ENCODE results near the gene BTBD9.

The BTBD9 gene

GRCh38 chr6:38163186-38164130 lies 476.3 kb downstream of the BTBD9 start:
- DNase-seq (ENCODE audit: low read depth, low spot score), result no peak

- DNase-seq (ENCODE audit: low read depth, low spot score), result no peak
Measured at GRCh38 chr6:38162493-38163185, 477.1 kb downstream of the BTBD9 start.

GRCh38 chr6:38161754-38162492 lies 477.8 kb downstream of the BTBD9 start:
- no peak for DNase-seq (ENCODE audit: low read depth, low spot score)

- DNase-seq (ENCODE audit: low read depth, low spot score), result no peak
Measured at GRCh38 chr6:38161331-38161730, 478.4 kb downstream of the BTBD9 start.

- no peak for DNase-seq (ENCODE audit: low read depth, low spot score)
Measured at GRCh38 chr6:38160831-38161230, 478.9 kb downstream of the BTBD9 start.

- DNase-seq (ENCODE audit: low read depth, low spot score), result no peak
Measured at GRCh38 chr6:38159596-38159995, 480.1 kb downstream of the BTBD9 start.

GRCh38 chr6:38158762-38159350 lies 480.9 kb downstream of the BTBD9 start:
- no peak for DNase-seq (ENCODE audit: low read depth, low spot score)

GRCh38 chr6:38157905-38158304 lies 481.8 kb downstream of the BTBD9 start:
- DNase-seq (ENCODE audit: low read depth, low spot score), result no peak

- no peak for DNase-seq (ENCODE audit: low read depth, low spot score)
Measured at GRCh38 chr6:38156818-38157565, 482.7 kb downstream of the BTBD9 start.

- no peak for DNase-seq (ENCODE audit: low read depth, low spot score)
Measured at GRCh38 chr6:38155621-38156204, 484.0 kb downstream of the BTBD9 start.

GRCh38 chr6:38155144-38155543 lies 484.6 kb downstream of the BTBD9 start:
- DNase-seq (ENCODE audit: low read depth, low spot score), result no peak

- no peak for DNase-seq (ENCODE audit: low read depth, low spot score)
Measured at GRCh38 chr6:38154731-38155130, 485.0 kb downstream of the BTBD9 start.

GRCh38 chr6:38153798-38154345 lies 485.9 kb downstream of the BTBD9 start:
- no peak for DNase-seq (ENCODE audit: low read depth, low spot score)

GRCh38 chr6:38153076-38153797 lies 486.5 kb downstream of the BTBD9 start:
- DNase-seq (ENCODE audit: low read depth, low spot score), result no peak

- DNase-seq (ENCODE audit: low read depth, low spot score), result no peak
Measured at GRCh38 chr6:38152620-38153019, 487.1 kb downstream of the BTBD9 start.

GRCh38 chr6:38151580-38152500 lies 487.9 kb downstream of the BTBD9 start:
- no peak for DNase-seq (ENCODE audit: low read depth, low spot score)

- no peak for DNase-seq (ENCODE audit: low read depth, low spot score)
Measured at GRCh38 chr6:38150681-38151296, 488.9 kb downstream of the BTBD9 start.

- no peak for DNase-seq (ENCODE audit: low read depth, low spot score)
Measured at GRCh38 chr6:38150021-38150420, 489.7 kb downstream of the BTBD9 start.
